ENCODE data around the gene SIAH1.
A peak's percentile ranks its signal among the peaks of the same experiment; 100 is the strongest.
"Not testable (repeated sequence)": the region's sequence is repeated elsewhere in the genome, so short reads cannot be mapped to it uniquely, and the experiment has no call there.

Gene SIAH1

DNA sequence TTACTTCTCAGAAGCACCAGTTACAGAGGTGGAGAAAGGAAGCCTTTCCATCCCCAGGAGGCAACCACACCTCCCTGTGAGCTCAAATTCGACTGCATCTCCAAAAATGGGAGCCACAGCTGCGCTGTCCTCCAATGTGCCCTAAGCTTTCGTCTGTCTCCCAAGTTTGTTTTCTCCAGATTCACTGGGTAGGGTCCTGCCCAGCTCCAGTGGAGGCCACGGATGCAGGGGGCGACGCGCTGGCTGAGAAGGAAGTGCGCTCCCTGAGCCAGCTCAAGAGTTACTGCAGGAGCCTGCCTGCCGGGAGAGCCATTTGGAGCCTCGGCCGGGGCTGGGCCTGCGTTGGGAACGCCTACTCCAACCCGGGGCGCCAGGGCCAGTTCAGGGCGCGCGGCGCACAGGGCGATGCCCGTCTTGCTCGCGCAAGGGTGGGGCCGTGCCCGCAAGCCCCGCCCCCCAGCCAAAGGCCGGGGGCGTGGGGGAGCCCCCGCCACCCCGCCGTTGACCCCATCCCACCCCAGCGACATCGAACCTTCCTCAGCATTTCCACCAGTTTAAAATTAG, 19.5 kb downstream of the SIAH1 start:
- DNase-seq: peak; percentile 81 to 90

DNA sequence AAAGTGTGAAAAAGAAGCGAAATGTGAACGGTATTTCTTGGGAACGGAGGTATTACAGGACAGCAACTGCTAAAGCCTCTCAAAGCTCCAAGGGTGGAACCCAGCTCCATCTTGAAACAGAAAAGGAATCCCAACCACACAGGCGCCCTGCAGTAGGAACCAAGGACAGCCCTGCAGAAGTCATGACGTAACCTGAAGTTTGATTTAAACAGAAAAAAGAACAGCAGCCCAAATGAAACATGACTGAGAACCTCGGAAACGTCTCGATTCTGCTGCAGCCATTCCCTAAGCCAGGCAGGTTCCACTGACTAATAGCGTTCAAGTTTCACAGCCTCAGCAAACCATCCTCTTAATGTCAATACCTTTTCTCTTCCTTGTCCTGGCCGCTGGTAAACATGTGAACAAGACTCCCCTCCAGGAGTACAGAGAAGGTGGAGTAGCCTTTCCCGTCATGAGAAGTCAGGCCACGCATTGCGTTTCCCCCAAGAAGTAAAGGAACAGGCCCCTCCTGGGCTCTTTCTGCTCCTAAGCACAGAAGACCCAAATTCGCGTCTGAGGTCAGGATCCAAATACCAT, 20.1 kb downstream of the SIAH1 start:
- DNase-seq: no peak

DNA sequence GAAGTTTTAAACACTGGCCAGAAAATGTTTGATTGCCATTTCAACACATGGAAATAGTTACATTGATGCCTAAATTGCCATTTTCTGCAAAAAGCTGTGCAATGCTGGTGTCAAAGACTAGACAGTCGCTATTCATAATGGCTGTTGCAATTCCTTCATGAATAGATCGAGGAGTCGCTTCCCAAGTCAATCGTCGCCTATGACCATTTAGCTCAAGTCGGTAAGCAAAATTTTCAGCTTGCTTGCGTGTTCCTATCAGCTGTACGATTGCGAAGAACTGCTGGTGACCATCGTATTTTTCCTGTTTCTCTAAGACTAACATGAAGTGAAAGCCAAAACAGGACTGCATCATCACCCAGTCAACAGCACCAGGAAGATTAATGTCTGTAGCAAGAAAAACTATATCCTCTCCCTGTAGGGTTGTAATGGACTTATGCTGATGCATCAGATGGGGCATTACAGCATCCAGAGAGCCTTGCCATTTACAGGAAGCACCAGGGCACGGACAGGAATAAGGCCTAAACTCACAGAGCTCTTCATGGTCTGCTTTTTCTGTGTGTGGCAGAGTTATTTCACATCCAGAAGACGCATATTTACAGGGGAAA, 23.6 kb downstream of the SIAH1 start:
- DNase-seq: no peak

GRCh38 chr16:48361012-48361411, 24.2 kb downstream of the SIAH1 start:
- DNase-seq: no peak

- DNase-seq: no peak
Measured at GRCh38 chr16:48359983-48360382, 25.2 kb downstream of the SIAH1 start.

DNA sequence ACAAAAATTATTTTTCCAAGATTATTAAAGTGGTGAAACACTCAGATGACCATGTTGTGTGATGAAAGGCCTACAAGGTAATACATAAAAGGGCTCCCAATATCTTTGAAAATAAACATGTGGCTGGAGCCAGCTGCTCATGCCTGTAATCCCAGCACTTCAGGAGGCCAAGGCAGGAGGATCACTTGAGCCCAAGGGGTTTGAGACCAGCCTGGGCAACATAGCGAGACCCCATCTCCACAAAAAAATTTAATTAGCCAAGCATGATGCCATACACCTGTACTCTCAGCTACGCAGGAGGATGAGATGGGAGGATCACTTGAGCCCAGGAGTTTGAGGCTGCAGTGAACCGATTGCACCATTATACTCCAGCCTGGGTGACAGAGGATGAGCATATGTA, 26.8 kb downstream of the SIAH1 start:
- no peak for DNase-seq

DNA sequence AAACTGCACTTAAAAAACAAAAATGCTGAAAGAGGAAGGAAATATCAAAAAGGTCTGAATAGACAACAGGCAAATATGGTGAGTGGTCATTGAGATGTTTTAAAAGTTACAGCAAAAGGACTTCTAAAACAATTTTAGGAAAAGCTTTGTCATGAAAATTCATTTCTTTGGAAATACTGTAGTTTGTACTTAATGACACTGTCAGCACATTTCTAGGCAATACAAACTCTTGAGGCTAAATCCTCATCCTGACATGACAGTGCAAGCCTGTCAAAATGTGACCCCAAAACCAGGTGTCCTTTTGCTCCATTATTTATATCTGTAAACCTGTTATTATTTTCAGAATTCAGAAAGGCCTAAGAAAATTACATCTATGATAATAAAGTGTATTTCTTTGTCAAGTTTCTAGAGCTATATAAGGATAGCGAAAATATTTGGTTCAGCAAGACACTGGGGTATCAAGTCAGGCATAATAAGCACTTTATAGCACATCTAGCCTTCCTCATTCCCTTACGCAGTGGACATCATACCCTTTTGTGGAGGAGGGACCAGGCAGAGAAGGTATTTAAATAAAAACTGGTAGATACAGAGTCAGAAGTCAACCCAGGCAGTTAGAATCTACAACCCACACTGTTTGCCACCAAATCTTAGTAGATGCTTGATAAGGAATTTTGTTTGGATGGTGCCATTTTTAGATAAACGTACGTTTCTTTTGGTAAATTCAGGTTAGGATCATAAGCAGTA, 28.4 kb downstream of the SIAH1 start:
- no peak for DNase-seq

DNA sequence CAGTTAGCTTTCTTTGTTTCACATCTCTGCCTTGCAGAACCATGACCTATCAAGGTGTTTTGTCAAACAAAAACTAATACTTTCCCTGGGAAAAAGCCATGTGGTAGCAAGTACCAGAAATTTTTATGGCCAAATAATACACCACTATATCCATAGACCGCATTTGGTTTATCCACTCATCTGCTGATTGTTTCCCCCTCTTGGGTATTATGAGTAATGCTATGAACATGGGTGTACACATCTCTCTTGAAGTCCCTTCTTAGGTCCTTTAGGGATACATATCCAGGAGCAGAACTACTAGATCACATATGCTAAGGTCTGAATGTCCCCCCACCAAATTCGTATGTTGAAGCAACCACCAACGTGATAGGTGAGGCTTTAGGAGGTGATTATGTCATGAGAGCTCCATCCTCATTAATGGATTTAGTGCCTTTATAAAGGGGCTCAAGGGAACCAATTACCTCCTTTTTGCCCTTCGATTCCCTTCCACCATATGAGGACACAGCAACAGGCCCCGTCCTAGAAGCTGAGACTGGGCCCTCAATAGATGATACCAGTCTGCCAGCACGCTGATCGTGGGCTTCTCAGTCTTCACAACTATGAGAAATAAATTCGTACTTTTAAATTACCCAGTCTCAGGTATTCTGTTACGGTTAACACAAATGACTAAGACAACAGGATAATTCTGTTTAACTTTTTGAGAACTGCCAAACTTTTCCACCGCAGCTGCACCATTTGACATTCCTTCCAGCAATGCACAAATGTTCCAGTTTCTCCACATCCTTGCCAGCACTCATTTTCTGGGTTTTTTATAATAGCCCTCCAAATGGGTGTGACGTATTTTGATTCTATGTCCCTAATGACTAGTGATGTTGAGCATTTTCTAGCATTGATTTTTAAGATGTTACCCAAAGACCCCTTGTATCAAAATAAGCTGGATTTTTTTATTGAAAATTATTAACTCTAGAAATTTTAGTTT, 30.0 kb downstream of the SIAH1 start:
- DNase-seq: no peak

DNA sequence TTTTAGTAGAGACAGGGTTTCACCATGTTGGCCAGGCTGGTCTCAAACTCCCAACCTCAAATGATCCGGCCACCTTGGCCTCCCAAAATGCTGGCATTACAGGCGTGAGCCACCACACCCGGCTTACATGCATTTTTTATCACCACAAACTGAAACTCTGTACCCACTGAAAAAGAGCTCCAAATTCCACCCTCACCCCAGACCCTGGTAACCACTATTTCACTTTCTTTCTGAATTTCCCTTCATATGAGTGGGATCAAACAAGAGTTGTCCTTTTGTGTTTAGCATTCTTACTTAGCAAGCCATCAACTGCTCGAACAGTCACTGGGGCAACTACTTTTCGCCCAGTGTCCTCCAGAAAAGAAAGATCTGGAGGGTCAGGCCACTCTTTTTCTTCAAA, 30.8 kb downstream of the SIAH1 start:
- not testable (repeated sequence) for DNase-seq

DNA sequence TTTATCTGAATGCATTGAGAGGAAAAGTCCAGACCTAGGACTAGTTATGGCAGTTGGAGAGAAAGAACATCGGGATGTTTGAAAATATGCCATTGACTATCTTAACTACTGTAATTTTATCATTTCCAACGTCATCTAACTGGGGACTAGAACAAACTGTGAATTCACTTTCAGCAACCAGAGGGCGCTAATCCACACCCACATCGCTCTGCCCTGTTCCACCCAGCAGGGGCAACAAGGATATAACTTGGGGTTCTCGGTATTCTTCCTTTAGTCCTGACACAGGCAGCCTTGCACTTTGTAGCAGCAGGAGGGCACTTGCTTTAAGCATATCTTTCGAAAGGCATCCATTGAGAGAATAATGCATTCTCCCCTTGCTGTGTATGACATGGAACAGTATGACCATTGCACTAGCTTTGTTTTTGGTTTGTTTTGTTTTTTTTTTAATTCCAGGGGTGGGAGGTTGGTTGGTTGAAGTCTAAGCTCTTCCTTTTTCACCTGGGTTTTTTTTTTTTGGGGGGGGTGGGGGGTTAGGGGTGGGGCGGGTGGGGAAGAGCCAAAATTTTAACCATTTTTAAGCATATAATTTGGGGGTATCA, 31.5 kb downstream of the SIAH1 start:
- DNase-seq: peak; percentile 68 to 69

DNA sequence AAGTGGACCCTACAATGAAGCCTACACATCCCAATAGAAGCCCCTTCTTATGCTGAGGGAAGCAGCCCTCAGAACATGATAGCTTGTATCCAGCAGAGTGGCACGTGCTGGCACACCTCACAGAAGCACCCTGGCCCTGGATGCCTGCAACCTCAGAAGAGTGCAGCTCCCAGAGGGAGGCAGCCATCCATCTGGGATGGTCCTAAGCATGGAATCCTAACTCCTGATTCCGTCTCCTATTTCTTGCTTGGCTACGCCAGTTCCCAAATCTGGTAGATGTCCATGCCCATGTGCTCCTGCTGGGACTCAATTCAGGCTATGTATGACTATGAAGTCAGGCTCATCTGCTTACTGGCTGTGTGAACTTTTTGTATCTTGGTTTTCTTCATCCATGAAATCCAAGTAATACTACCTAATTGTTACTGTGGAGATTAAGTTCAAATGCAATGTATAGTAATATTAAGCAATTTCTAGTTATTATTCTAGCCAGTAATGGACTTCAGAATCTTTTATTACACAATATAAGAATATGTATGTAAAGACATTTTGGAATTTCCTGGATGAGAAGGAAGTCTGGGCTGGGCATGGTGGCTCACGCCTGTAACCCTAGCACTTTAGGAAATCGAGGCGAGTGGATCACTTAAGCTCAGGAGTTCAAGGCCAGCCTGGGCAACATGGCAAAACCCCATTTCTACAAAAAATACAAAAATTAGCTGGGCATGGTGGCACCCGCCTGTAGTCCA, 32.4 kb downstream of the SIAH1 start:
- DNase-seq: no peak

DNA sequence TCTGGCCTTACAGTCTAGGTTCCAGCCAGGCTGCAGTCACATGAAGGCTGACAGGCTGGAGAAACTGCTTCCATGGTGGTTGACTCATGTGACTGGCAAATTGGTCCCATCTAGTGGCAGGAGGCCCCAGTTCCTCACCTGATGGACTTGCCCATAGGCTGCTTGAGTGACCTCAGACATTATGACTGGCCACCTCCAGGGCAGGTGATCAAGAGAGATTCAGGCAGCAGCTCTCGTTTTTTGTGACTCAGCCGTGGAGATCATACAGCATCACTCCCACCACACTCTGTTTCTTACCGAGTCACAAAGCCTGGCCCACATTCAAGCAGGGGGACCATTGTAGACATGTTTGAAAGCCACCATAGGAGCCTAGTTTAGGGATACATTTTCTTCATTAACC, 34.5 kb downstream of the SIAH1 start:
- DNase-seq: no peak

DNA sequence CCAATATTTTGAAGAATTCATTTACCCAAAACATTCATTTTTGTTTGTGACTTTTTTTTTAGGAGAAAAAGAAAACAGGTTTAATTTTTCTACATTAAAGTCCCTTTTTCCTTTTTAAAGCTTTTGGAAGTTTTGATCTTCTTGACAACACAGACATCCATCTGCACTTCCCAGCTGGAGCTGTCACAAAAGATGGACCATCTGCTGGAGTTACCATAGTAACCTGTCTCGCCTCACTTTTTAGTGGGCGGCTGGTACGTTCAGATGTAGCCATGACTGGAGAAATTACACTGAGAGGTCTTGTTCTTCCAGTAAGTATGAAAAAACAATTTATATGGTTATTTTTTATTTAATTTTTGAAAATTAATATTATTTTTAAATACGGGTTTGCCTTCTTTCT, 37.2 kb downstream of the SIAH1 start:
- no peak for DNase-seq

- no peak for DNase-seq
Measured at GRCh38 chr16:48347191-48347865, 37.9 kb downstream of the SIAH1 start.

DNA sequence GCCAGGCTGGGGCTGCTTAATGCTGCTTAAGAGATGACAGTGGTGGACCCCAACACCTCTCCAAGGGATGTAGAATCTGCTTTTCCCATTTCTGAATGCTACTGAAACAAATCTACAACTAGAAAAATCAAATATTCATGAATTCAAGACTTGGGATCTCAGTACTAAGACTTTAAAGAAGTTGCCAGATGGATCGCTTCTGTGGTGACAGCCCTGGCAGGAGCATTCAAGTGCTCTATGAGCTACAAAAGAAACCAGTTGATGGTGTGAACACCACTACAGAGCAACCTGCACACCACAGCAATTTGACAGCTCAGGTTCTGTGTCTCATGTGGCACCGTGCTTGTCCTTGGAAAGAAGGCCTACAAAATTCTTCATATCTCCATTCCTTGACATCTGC, 42.6 kb downstream of the SIAH1 start:
- DNase-seq: no peak

GRCh38 chr16:48340054-48340453, 45.2 kb downstream of the SIAH1 start:
- no peak for DNase-seq

DNA sequence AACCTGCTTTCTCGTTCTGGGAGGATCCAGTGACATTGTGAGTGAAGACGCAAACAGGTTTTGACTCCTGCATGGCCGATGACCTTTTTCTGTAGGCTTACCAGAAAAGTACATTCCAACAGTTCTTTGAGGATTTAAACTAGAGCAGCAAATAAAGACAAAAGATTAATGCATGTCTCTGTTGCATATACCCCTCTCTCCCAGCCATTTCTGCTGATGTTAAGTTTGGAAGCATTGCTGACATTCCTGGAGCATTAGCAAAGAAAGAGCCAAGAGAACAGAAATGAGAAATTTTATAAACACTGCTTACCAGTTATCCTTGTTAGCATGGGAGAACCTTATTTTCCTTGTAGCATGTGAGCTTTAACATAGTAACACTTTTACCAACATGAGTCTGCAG, 49.3 kb downstream of the SIAH1 start:
- DNase-seq: no peak

GRCh38 chr16:48334325-48334724, 50.9 kb downstream of the SIAH1 start:
- DNase-seq: no peak

GRCh38 chr16:48332978-48333377, 52.2 kb downstream of the SIAH1 start:
- no peak for DNase-seq

DNA sequence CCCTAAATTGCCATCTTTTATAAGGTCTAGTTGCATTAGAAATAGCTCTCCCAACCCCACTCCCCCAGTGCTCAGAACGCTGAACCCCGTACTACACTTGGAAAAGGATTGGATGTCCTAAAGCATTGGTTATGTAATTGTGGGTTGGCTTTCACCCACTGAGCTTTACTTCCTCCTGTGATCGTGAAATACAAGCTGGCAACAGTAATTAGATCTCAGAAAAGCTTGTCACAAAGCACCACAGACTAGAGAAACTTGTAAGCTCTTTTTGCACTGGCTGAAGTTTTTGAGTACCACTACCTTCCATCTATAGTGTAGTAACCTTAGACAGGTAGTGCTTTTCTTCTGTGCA, 54.4 kb downstream of the SIAH1 start:
- DNase-seq: no peak

GRCh38 chr16:48330189-48330840, 54.9 kb downstream of the SIAH1 start:
- no peak for DNase-seq

Measured in SHP77 (cell line).